ENCODE results near the gene SLC34A1.

DNA sequence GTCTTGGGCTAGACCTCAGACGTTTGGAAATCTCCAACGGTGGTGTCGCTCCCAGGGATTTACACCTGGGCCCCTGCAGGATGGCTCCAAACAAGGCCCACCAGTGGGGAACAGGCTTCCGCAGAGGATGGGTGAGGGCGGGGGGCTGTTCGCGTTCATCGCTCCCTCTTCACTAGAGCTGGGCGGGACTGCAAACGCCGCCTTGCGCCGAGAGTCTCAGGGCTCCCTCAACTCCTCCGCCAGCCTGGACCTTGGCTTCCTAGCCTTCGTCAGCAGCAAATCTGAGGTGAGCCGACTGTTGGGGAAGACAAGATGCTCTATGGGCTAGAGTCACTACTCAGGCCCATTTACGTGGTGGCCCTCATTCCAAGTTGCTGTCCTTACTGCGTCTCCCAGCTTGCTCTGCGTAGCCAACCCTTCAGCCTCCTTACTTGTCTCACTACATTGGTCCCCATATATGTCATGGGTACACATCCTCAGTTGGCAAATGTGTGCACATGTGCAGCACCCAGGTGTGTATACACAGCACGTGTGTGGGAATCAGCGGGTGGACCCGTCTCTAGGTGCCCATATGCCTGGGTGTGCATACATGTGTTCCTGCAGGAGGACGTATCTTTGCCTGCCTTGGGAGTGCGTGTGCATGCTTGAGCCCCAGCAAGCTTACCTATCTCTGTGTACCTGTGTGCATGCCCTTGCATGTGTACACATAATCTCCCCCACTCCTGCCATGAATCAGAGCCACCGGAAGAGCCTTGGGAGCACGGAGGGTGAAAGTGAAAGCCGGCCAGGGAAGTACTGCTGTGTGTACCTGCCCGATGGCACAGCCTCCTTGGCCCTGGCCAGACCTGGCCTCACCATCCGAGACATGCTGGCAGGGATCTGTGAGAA lies 16.0 kb upstream of the SLC34A1 start:
- TF ChIP-seq, protein P1, sequence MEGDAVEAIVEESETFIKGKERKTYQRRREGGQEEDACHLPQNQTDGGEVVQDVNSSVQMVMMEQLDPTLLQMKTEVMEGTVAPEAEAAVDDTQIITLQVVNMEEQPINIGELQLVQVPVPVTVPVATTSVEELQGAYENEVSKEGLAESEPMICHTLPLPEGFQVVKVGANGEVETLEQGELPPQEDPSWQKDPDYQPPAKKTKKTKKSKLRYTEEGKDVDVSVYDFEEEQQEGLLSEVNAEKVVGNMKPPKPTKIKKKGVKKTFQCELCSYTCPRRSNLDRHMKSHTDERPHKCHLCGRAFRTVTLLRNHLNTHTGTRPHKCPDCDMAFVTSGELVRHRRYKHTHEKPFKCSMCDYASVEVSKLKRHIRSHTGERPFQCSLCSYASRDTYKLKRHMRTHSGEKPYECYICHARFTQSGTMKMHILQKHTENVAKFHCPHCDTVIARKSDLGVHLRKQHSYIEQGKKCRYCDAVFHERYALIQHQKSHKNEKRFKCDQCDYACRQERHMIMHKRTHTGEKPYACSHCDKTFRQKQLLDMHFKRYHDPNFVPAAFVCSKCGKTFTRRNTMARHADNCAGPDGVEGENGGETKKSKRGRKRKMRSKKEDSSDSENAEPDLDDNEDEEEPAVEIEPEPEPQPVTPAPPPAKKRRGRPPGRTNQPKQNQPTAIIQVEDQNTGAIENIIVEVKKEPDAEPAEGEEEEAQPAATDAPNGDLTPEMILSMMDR (IDR thresholded peaks at IDR 0.05), result no peak
- no peak for TF ChIP-seq EZH2 (IDR thresholded peaks at IDR 0.05; ENCODE audit: borderline replicate concordance, insufficient read depth, low read depth, low read length, poor library complexity, severe bottlenecking)
